SH-SY5Y (cell line): Measurements from ENCODE around the gene HTR1E.

Source experiments
- GATA2 ChIP-seq: IDR thresholded peaks from 2 replicates; pipeline ENCODE4 v1.6.1; 2011; ENCODE audit warnings: mild to moderate bottlenecking, low read depth, low read length
- GATA3 ChIP-seq: IDR thresholded peaks from 2 replicates; pipeline ENCODE4 v1.6.1; 2011; ENCODE audit warnings: low read depth, mild to moderate bottlenecking, low read length, moderate library complexity

- TF ChIP-seq GATA3: no peak
- no peak for TF ChIP-seq GATA2
Observed at GRCh38 chr6:86938814-86939213, 1.5 kb downstream of the HTR1E start.
